Chondrocyte (in vitro differentiated cells): Measurements from ENCODE around the gene C12orf76. TPM values are rescaled to one million over a fixed set of nuclear protein-coding genes. Genes with fewer than 3 reads are reported as not detected.

Experiments used
- DNase-seq: peaks from one replicate; pipeline ENCODE4 v3.0.0; 2021; ENCODE audit warnings: mixed read lengths, low spot score
- H3K27ac Mint-ChIP-seq: one replicate; pipeline ENCODE4 v1.8.0; 2021; ENCODE audit warnings: mild to moderate bottlenecking, moderate library complexity, mixed read lengths; ENCODE audit not compliant: unreplicated experiment
- H3K27me3 Mint-ChIP-seq: 2 replicates; pipeline ENCODE4 v1.8.0; 2021; ENCODE audit warnings: low read depth, mixed read lengths
- H3K36me3 Mint-ChIP-seq: 2 replicates; pipeline ENCODE4 v1.8.0; 2021; ENCODE audit warnings: low read depth, mixed read lengths
- H3K4me1 Mint-ChIP-seq: 2 replicates; pipeline ENCODE4 v1.8.0; 2021; ENCODE audit warnings: low read depth, mild to moderate bottlenecking, mixed read lengths
- H3K4me3 Mint-ChIP-seq: one replicate; pipeline ENCODE4 v1.8.0; 2021; ENCODE audit warnings: mild to moderate bottlenecking, moderate library complexity, mixed read lengths; ENCODE audit not compliant: unreplicated experiment
- H3K9me3 Mint-ChIP-seq: 2 replicates; pipeline ENCODE4 v1.8.0; 2021; ENCODE audit warnings: low read depth, mixed read lengths
- long read RNA-seq: library from polyadenylated mRNA; stranded (forward); transcript quantifications from one replicate; pipeline ENCODE4 v2.0.0, GENCODE V29; 2021
- total RNA-seq: library from RNA; stranded (reverse); gene quantifications from 3 replicates; pipeline ENCODE4 v1.2.1, GENCODE V29; 2021
- TF ChIP-seq, protein P1 (sequence below): fragments of 200-600 bp; sonication (generic); IDR thresholded peaks from 2 replicates; pipeline ENCODE4 v1.5.0; 2021; ENCODE audit warnings: antibody characterized with exemption, mild to moderate bottlenecking, moderate library complexity

The C12orf76 gene, protein sequence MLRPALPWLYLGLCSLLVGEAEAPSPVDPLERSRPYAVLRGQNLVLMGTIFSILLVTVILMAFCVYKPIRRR
- total RNA-seq = 7.2 to 9.9 TPM (median 8.2 TPM) in 3 replicates
- long read RNA-seq, partial matches to known transcripts = 4 of 9 reads
- long read RNA-seq, other reads (novel, unspliced or antisense) = 0 of 9 reads

DNA sequence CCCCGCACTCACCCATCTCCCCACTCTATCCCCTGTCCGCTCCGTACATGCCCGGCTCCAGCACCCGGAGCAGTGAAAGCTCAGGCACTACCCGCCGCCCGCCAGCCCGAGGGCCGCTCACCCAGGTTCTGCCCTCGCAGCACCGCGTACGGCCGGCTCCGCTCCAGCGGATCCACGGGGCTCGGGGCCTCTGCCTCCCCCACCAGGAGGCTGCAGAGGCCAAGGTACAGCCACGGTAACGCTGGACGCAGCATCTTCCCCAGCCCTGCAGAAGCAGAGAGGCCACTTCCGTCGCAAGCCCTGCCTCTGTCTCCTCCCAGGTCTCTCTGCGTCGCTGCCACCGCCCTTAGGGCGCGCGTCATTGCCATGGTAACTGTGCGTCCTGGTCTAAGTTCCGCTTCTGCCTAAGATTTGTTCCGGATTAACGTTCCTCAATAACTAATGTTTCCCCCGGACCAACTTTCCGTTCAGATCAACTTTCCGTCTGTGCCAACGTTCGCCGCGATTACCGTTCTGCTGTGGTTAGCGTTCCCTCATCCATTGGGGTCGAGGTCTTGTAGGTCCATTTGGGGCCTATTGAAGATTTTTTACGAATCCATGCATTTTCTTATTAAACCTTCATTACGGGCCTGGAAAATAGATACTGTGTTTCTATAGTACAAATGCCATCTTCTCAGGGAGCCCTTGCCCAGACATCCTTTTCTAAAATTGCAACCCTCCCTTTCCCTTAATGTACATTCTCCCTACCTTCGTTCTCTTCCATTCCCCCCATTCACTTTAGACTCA lies at the start of gene C12orf76:
Gene C12orf76, minus strand, starts transcription at position 281 of the 786 bp plus-strand sequence. Its CDS starts 27 bp downstream, at position 254.
- Mint-ChIP-seq H3K36me3 (no peaks in the 10 kb centered on the region), H3K4me3 (peak within 1 kb of the TSS; percentile 79), H3K27ac (peak within 1 kb of the TSS; percentile 94), H3K27me3 (no peaks in the 10 kb centered on the region), H3K4me1 (peaks cover 24% of the 10 kb centered on the region), H3K9me3 (no peaks in the 10 kb centered on the region)
- DNase-seq = peak; percentile 95
- TF ChIP-seq, protein P1, sequence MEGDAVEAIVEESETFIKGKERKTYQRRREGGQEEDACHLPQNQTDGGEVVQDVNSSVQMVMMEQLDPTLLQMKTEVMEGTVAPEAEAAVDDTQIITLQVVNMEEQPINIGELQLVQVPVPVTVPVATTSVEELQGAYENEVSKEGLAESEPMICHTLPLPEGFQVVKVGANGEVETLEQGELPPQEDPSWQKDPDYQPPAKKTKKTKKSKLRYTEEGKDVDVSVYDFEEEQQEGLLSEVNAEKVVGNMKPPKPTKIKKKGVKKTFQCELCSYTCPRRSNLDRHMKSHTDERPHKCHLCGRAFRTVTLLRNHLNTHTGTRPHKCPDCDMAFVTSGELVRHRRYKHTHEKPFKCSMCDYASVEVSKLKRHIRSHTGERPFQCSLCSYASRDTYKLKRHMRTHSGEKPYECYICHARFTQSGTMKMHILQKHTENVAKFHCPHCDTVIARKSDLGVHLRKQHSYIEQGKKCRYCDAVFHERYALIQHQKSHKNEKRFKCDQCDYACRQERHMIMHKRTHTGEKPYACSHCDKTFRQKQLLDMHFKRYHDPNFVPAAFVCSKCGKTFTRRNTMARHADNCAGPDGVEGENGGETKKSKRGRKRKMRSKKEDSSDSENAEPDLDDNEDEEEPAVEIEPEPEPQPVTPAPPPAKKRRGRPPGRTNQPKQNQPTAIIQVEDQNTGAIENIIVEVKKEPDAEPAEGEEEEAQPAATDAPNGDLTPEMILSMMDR = peak; percentile 38

DNA sequence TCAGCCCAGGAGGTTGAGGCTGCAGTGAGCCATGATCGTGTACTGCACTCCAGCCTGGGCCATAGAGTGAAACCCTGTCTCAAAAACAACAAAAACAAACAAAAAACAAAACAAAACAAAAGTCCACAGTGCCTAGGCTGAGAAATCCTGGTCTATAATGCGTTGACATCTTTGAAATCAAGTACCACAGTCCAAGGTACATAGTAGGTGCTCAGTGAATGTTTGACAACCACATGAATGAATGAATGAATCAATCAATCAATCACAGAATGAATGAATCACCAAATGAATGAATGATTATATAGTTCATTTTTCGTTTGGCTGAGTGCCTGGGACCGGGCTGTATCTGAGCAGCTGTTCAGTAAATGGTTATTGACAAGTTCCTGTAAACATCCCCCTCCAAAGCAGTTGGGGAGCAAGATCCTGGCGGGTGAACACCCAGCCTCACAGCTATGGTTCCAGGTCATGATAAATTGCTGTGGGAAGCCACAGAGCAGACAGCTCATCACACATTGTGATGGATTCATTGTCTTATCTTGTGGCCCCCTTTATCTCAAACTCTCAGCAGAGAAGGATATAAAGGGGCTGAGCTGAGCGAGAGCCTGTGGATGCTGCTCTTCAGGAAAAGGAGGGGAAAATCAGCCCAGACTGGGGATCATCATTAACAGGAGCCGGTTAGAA lies 45.4 kb upstream of the C12orf76 start:
- Mint-ChIP-seq H3K27me3 (peaks cover 15% of the 10 kb centered on the region), H3K4me3 (no peak overlapping the region), H3K36me3 (no peaks in the 10 kb centered on the region), H3K4me1 (no peaks in the 10 kb centered on the region), H3K27ac (no peak overlapping the region), H3K9me3 (no peaks in the 10 kb centered on the region)
- DNase-seq = no peak
- TF ChIP-seq, protein P1 = no peak

DNA sequence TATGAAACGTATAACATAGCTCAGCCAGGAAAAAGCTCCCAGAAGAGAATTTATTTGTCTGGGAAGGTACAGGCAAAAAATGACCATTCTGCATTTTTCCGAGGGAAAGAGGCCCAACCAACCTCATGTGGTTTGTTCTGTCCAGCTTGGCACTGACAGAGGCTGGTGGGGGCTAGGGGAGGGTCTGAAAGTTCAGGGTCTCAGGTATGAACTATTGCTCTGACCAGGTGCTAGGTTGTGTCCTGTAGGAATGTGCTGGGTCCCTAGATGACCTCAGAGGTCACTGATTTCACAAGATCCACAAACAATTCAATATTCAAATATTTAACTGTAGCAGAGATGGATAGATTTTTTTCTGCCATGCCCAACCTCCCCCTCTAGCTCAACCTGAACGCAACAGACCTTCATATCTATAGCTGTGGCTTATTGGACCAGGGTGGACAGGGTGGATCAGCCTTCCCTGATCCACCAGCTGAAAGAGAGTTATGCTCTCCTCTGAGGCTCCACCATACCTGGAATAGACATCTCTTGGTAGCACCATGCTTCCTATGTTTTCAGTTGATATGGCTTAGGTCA lies 42.9 kb upstream of the C12orf76 start:
- Mint-ChIP-seq H3K4me3 (no peak overlapping the region), H3K27ac (no peak overlapping the region), H3K27me3 (peaks cover 19% of the 10 kb centered on the region), H3K9me3 (no peaks in the 10 kb centered on the region), H3K36me3 (no peaks in the 10 kb centered on the region), H3K4me1 (no peaks in the 10 kb centered on the region)
- TF ChIP-seq, protein P1 = no peak
- DNase-seq = no peak

DNA sequence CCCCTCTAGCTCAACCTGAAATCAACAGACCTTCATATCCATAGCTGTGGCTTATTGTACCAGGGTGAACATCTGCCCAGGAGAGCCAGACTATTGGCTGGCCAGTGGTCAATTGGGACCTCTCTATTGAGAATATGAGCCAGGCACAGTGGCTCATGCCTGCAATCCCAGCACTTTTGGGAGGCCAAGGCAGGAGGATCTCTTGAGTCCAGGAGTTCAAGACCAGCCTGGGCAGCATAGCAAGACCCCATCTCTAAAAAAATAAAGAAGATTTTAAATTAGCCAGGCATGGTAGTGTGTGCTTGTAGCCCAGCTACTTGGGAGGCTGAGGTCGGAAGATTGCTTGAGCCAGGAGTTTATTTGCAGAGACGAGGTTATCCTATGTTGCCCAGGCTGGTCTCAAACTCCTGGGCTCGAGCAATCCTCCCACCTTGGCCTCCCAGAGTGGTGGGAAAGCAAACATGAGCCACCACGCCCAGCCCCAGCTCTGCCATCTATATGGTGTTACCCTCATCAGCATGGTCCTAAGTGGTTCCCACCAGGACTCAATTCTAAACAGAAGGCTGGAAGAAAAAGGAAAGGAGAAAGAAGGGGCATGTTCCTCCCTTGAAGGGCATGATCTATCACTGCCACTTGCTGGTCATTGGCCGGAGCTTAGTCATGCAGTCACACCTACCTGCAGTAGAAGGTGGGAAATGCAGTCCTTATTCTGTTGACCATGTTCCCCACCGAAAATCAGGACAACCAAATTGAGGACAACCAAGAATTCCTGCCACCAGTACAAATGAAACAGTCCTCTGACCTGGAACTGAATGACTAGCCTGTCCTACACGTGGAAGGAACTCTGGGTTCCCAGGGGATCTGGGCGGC lies 42.2 kb upstream of the C12orf76 start:
- Mint-ChIP-seq H3K27me3 (peaks cover 19% of the 10 kb centered on the region), H3K27ac (no peak overlapping the region), H3K4me3 (no peak overlapping the region), H3K9me3 (no peaks in the 10 kb centered on the region), H3K36me3 (no peaks in the 10 kb centered on the region), H3K4me1 (no peaks in the 10 kb centered on the region)
- TF ChIP-seq, protein P1 = no peak
- no peak for DNase-seq
